GM12865 (cell line): ENCODE data around the gene POU2AF1.

Source experiments
- DNase-seq: peaks from one replicate; pipeline ENCODE4 v3.0.0; 2010; ENCODE audit warnings: low read depth
- H3K4me3 ChIP-seq: 2 replicates; pipeline ENCODE4 v1.5.1; 2011; ENCODE audit warnings: mild to moderate bottlenecking, low read depth, low read length, control low read depth
- CTCF ChIP-seq: IDR thresholded peaks from 2 replicates; pipeline ENCODE4 v1.5.1; 2011; ENCODE audit warnings: low read length, control low read depth, low read depth, inconsistent platforms; ENCODE audit not compliant: insufficient read depth; ENCODE audit errors: missing control alignments

The POU2AF1 gene

GRCh38 chr11:111348147-111348546, 30.9 kb downstream of the POU2AF1 start:
- no peak for DNase-seq
- H3K4me3 ChIP-seq, result no peak overlapping the region
- TF ChIP-seq CTCF, result no peak

- DNase-seq, result peak; percentile 24
- no peak overlapping the region for H3K4me3 ChIP-seq
- no peak for TF ChIP-seq CTCF
Observed at GRCh38 chr11:111347723-111348115, 31.4 kb downstream of the POU2AF1 start.

GRCh38 chr11:111347002-111347722, 31.9 kb downstream of the POU2AF1 start:
- no peak overlapping the region for H3K4me3 ChIP-seq
- DNase-seq, result peak; percentile 32
- no peak for TF ChIP-seq CTCF

- DNase-seq, result peak; percentile 9
- TF ChIP-seq CTCF, result no peak
- no peak overlapping the region for H3K4me3 ChIP-seq
Observed at GRCh38 chr11:111344032-111344431, 35.0 kb downstream of the POU2AF1 start.

- DNase-seq, result no peak
- H3K4me3 ChIP-seq, result no peak overlapping the region
- TF ChIP-seq CTCF, result no peak
Observed at GRCh38 chr11:111342329-111342728, 36.7 kb downstream of the POU2AF1 start.

GRCh38 chr11:111339758-111340388, 39.2 kb downstream of the POU2AF1 start:
- no peak overlapping the region for H3K4me3 ChIP-seq
- no peak for DNase-seq
- TF ChIP-seq CTCF, result no peak
